Coronary artery (tissue), 2 donors: ENCODE data around the gene CAPS.
A peak's percentile ranks its signal among the peaks of the same experiment; 100 is the strongest.

Experiments
- DNase-seq: peaks from one replicate; pipeline ENCODE4 v3.0.0-alpha.2; 2017; ENCODE audit warnings: low spot score
- H3K27ac ChIP-seq, 2 donors: fragments of 200-600 bp; sonication (generic); one replicate each; pipeline ENCODE4 v1.5.1; 2016 to 2019
- H3K4me3 ChIP-seq: fragments of 200-600 bp; sonication (generic); 2 replicates; pipeline ENCODE4 v1.5.1; 2016; ENCODE audit warnings: mild to moderate bottlenecking, moderate library complexity
- CTCF ChIP-seq: fragments of 200-600 bp; sonication (generic); IDR thresholded peaks from one replicate; pipeline ENCODE4 v1.5.1; 2019; ENCODE audit warnings: antibody characterized with exemption

Gene CAPS

DNA sequence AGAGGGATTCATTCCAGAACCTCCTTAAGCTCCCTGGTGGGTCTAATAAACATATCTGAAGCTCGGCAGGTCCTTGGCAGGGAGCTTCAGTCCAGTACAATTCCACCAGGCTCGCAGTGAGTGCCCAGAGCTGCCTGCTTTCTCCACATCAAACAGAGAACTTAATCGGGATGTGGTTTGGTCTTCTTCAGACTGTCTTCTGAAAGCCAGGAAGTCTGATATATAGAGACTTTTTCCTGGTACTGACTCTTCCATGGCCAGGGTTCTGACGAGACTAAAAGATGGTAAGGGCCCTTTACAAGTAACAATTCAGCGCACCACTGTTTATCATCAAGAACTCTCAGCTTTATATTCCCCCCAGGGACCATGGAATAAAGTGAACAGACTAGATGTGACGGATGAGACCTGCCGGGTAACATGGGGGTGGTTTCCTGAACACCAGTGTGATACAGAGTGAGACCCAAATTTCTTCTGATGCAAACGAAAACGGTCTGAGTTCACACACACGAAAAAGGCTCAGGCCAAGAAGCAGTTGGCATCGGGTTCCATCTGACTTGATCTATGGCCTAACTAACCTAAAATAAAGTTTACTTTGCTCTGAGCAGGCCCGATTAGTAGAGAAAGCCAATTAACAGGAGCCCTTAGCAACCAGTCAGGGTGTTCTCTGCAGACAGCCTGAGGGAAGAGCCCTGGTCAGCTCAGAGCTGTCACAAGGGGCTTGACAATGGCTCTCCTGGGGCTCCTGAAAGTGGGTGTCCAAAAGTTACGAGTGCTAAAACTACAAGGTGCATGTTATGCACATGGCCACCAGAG, 34.9 kb downstream of the CAPS start:
- Histone ChIP-seq H3K27ac (no peak overlapping the region), H3K4me3 (no peak overlapping the region)
- no peak for DNase-seq
- TF ChIP-seq CTCF: no peak

DNA sequence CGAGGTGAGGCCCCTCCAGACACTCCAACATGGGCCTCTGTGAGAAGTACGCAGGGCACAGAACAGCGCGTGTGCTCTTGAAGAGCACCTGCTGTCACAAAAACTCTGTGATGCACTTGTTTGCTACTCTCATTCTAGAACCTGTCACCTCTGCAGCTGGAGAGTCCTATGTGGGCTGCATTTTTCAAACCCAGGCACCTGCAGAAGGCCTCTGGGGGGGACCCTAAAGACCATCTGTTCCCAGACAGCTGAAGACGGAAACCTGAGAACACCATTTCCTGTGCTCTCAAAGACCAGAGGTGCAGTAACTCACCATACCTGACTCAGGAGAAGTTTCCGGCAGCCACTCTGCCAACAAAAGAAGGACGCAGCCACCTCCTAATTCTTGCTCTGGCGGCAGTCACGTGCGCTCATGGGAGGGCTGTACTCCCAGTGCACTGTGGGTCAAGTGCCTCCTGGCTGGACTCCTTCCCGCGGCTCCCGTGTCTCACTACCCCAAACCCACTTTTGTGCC, 35.8 kb downstream of the CAPS start:
- DNase-seq: no peak
- Histone ChIP-seq H3K27ac (no peak overlapping the region), H3K4me3 (no peak overlapping the region)
- no peak for TF ChIP-seq CTCF

GRCh38 chr19:5950741-5951140, 36.7 kb downstream of the CAPS start:
- Histone ChIP-seq H3K4me3 (no peak overlapping the region), H3K27ac (no peak overlapping the region)
- no peak for TF ChIP-seq CTCF
- DNase-seq: no peak

DNA sequence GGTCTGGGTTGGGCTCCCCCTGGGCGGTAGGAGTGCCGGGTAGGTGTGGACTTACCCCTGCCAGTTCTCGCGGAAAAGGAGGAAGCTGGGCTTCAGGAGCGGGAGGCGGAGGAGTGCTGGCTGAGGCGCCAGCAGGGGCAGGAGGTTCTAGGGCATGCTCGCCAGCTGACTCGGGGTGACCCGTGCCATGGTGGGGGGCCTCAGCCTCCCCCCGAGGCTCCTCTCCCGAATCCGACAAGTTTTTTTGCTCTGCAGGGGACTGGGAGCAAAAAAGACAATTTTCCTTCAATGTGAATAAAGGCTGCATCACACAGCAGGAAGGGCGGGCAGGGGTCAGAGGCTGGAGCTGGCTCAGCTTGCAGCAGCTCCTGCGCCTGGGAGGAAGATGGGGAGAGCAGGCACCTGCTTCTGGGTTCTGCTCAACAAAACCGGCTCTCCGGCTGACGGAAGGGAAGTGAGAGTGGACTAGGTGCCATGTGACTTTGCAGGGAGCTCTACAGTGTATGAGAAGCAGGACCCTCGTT, 37.3 kb downstream of the CAPS start:
- H3K4me3 ChIP-seq: peak overlapping the region; percentile 13
- no peak for TF ChIP-seq CTCF
- H3K27ac ChIP-seq: peak overlapping the region in 1 of 2 donors; percentile 13
- DNase-seq: no peak

GRCh38 chr19:5952193-5953029, 38.4 kb downstream of the CAPS start:
- Histone ChIP-seq H3K27ac (peak overlapping the region in 1 of 2 donors; percentile 26), H3K4me3 (no peak overlapping the region)
- no peak for DNase-seq
- no peak for TF ChIP-seq CTCF

- no peak overlapping the region for H3K27ac ChIP-seq
- no peak for TF ChIP-seq CTCF
- H3K4me3 ChIP-seq: no peak overlapping the region
- DNase-seq: no peak
Observed at GRCh38 chr19:5953030-5953589, 39.1 kb downstream of the CAPS start.
